Suppressor macrophage (primary cell): ENCODE data around the gene AACS.
A peak's percentile ranks its signal among the peaks of the same experiment; 100 is the strongest.
"Not testable (repeated sequence)": the region's sequence is repeated elsewhere in the genome, so short reads cannot be mapped to it uniquely, and the experiment has no call there.

Experiments
- DNase-seq, 4 experiments: peaks; one replicate each; pipeline ENCODE4 v3.0.0-alpha.2; 2020 to 2022

AACS gene

GRCh38 chr12:125056306-125056705 lies 8.9 kb upstream of the AACS start:
- DNase-seq = no peak

- no peak for DNase-seq
These were observed 7.5 kb upstream of the AACS start for GRCh38 chr12:125057708-125058107.

GRCh38 chr12:125061229-125061628 lies 4.0 kb upstream of the AACS start:
- no peak for DNase-seq

- not testable (repeated sequence) for DNase-seq
These were observed 1.7 kb upstream of the AACS start for GRCh38 chr12:125063522-125063921.

GRCh38 chr12:125064492-125064891 lies 743 bp upstream of the AACS start:
- DNase-seq = no peak

GRCh38 chr12:125065919-125066570 lies 810 bp downstream of the AACS start:
- no peak for DNase-seq

- no peak for DNase-seq
These were observed 3.2 kb downstream of the AACS start for GRCh38 chr12:125068391-125068790.

GRCh38 chr12:125069616-125070015 lies 4.4 kb downstream of the AACS start:
- no peak for DNase-seq

GRCh38 chr12:125070112-125070511 lies 4.9 kb downstream of the AACS start:
- DNase-seq = no peak

- no peak for DNase-seq
These were observed 5.6 kb downstream of the AACS start for GRCh38 chr12:125070661-125071390.

GRCh38 chr12:125071456-125071855 lies 6.2 kb downstream of the AACS start:
- no peak for DNase-seq

- DNase-seq = no peak
These were observed 7.3 kb downstream of the AACS start for GRCh38 chr12:125072496-125072895.

- DNase-seq = not testable (repeated sequence)
These were observed 9.1 kb downstream of the AACS start for GRCh38 chr12:125074294-125074693.

GRCh38 chr12:125076103-125076502 lies 10.9 kb downstream of the AACS start:
- no peak for DNase-seq

- DNase-seq = no peak
These were observed 13.8 kb downstream of the AACS start for GRCh38 chr12:125079084-125079483.

- DNase-seq = peak in 3 of 4 experiments; percentile 7 to 30 (median 28)
These were observed 14.7 kb downstream of the AACS start for GRCh38 chr12:125079648-125080645.

- no peak for DNase-seq
These were observed 16.2 kb downstream of the AACS start for GRCh38 chr12:125081427-125081826.

- peak; percentile 27 to 64 (median 58) for DNase-seq
These were observed 17.8 kb downstream of the AACS start for GRCh38 chr12:125083072-125083471.

GRCh38 chr12:125088199-125088598 lies 23.0 kb downstream of the AACS start:
- not testable (repeated sequence) for DNase-seq

- no peak for DNase-seq
These were observed 23.8 kb downstream of the AACS start for GRCh38 chr12:125089083-125089482.

- DNase-seq = no peak
These were observed 24.4 kb downstream of the AACS start for GRCh38 chr12:125089626-125090025.

GRCh38 chr12:125090437-125090836 lies 25.2 kb downstream of the AACS start:
- no peak for DNase-seq

GRCh38 chr12:125091401-125091800 lies 26.2 kb downstream of the AACS start:
- no peak for DNase-seq
